ENCODE results near the gene SRRM2. TPM values are rescaled to one million over a fixed set of nuclear protein-coding genes. Genes with fewer than 3 reads are reported as not detected.

Gene SRRM2
- total RNA-seq, 6 donors from 2014 or later, result 317 to 3,815 (median 582) TPM

DNA sequence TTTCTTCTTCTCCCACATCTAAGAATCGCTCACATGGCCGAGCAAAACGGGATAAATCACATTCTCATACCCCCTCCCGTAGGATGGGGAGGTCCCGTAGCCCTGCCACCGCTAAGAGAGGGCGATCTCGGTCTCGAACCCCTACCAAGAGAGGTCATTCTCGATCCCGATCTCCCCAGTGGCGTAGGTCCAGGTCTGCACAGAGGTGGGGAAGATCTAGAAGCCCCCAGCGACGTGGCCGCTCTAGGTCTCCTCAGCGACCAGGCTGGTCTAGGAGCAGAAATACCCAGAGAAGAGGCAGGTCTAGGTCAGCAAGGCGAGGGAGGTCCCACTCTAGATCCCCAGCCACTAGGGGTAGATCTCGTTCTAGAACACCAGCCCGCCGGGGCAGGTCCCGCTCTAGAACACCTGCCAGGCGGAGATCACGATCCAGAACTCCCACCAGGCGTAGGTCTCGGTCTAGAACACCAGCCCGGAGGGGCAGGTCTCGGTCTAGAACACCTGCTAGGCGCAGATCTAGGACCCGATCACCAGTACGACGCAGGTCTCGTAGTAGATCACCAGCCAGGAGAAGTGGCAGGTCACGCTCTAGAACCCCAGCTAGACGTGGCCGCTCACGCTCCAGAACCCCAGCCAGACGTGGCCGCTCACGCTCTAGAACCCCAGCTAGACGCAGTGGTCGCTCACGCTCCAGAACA, 9.6 kb downstream of the SRRM2 start:
- Histone ChIP-seq H3K4me1 (peaks cover under 1 to 7% (median 4%) of the 10 kb centered on the region in 4 donors), H3K36me3 (peaks cover 78 to 100% (median 100%) of the 10 kb centered on the region in 4 donors), H3K4me3 (no peak overlapping the region), H3K27ac (no peak overlapping the region), H3K27me3 (no peaks in the 10 kb centered on the region), H3K9me3 (no peaks in the 10 kb centered on the region)
- 95 to 98% methylated on average over 25 to 42 of the region's 42 CpGs for WGBS, 2 donors
- TF ChIP-seq EP300 (IDR thresholded peaks at IDR 0.05), result no peak
- TF ChIP-seq POLR2AphosphoS5 (IDR thresholded peaks at IDR 0.05), result no peak
- ATAC-seq (ENCODE audit: low FRiP score in 2 of 2) (no peak), DNase-seq (no peak)

DNA sequence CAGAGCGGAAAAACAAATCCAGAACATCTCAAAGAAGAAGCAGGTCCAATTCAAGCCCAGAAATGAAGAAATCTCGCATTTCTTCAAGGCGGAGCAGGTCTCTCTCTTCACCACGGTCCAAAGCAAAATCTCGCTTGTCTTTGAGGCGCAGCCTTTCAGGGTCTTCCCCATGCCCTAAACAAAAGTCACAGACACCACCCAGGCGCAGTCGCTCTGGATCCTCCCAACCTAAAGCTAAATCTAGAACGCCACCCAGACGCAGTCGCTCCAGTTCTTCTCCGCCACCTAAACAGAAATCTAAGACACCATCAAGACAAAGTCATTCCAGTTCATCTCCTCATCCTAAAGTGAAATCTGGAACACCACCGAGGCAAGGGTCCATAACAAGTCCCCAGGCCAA, 10.3 kb downstream of the SRRM2 start:
- WGBS, 2 donors, result 96 to 98% methylated on average over 13 of the region's 13 CpGs
- no peak overlapping the region for H3K27ac ChIP-seq
- no peaks in the 10 kb centered on the region for H3K27me3 ChIP-seq
- no peak overlapping the region for H3K4me3 ChIP-seq
- peaks cover 0 to 7% (median 0%) of the 10 kb centered on the region in 4 donors for H3K4me1 ChIP-seq
- TF ChIP-seq POLR2A (IDR thresholded peaks at IDR 0.05) (no peak), EP300 (IDR thresholded peaks at IDR 0.05) (no peak), POLR2AphosphoS5 (IDR thresholded peaks at IDR 0.05) (no peak)
- TF ChIP-seq, protein P1, sequence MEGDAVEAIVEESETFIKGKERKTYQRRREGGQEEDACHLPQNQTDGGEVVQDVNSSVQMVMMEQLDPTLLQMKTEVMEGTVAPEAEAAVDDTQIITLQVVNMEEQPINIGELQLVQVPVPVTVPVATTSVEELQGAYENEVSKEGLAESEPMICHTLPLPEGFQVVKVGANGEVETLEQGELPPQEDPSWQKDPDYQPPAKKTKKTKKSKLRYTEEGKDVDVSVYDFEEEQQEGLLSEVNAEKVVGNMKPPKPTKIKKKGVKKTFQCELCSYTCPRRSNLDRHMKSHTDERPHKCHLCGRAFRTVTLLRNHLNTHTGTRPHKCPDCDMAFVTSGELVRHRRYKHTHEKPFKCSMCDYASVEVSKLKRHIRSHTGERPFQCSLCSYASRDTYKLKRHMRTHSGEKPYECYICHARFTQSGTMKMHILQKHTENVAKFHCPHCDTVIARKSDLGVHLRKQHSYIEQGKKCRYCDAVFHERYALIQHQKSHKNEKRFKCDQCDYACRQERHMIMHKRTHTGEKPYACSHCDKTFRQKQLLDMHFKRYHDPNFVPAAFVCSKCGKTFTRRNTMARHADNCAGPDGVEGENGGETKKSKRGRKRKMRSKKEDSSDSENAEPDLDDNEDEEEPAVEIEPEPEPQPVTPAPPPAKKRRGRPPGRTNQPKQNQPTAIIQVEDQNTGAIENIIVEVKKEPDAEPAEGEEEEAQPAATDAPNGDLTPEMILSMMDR (IDR thresholded peaks at IDR 0.05), result no peak
- no peaks in the 10 kb centered on the region for H3K9me3 ChIP-seq
- no peak for ATAC-seq (ENCODE audit: low FRiP score in 2 of 2)
- no peak for DNase-seq
- H3K36me3 ChIP-seq, result peaks cover 85 to 100% (median 100%) of the 10 kb centered on the region in 4 donors

- Histone ChIP-seq H3K27me3 (no peaks in the 10 kb centered on the region), H3K27ac (no peak overlapping the region), H3K4me3 (no peak overlapping the region), H3K4me1 (peaks cover 0 to 7% (median 0%) of the 10 kb centered on the region in 4 donors), H3K9me3 (no peaks in the 10 kb centered on the region), H3K36me3 (peaks cover 84 to 100% (median 100%) of the 10 kb centered on the region in 4 donors)
- no peak for ATAC-seq (ENCODE audit: low FRiP score in 2 of 2)
- 96 to 98% methylated on average over 6 of the region's 6 CpGs for WGBS, 2 donors
- TF ChIP-seq, protein P1 (IDR thresholded peaks at IDR 0.05), result no peak
- no peak for TF ChIP-seq POLR2AphosphoS5 (IDR thresholded peaks at IDR 0.05)
- TF ChIP-seq POLR2A (IDR thresholded peaks at IDR 0.05), result no peak
- no peak for TF ChIP-seq EP300 (IDR thresholded peaks at IDR 0.05)
- DNase-seq, result no peak
Observed at GRCh38 chr16:2763173-2763572, 10.7 kb downstream of the SRRM2 start.

GRCh38 chr16:2764718-2765117, 12.3 kb downstream of the SRRM2 start:
- Histone ChIP-seq H3K27me3 (no peaks in the 10 kb centered on the region), H3K9me3 (no peaks in the 10 kb centered on the region), H3K27ac (no peak overlapping the region), H3K36me3 (peaks cover 84 to 100% (median 100%) of the 10 kb centered on the region in 4 donors), H3K4me3 (no peak overlapping the region), H3K4me1 (peaks cover 0 to 2% (median 0%) of the 10 kb centered on the region in 4 donors)
- TF ChIP-seq POLR2AphosphoS5 (IDR thresholded peaks at IDR 0.05) (no peak), EP300 (IDR thresholded peaks at IDR 0.05) (no peak), POLR2A (IDR thresholded peaks at IDR 0.05) (no peak)
- TF ChIP-seq, protein P1 (IDR thresholded peaks at IDR 0.05), result no peak
- DNase-seq (no peak), ATAC-seq (ENCODE audit: low FRiP score in 2 of 2) (no peak)
- 95 to 97% methylated on average over 8 to 9 of the region's 9 CpGs for WGBS, 2 donors

GRCh38 chr16:2765462-2766404, 13.3 kb downstream of the SRRM2 start:
- TF ChIP-seq EP300 (IDR thresholded peaks at IDR 0.05) (no peak), POLR2AphosphoS5 (IDR thresholded peaks at IDR 0.05) (no peak), POLR2A (IDR thresholded peaks at IDR 0.05) (no peak)
- TF ChIP-seq, protein P1 (IDR thresholded peaks at IDR 0.05), result no peak
- Histone ChIP-seq H3K27ac (no peak overlapping the region), H3K36me3 (peaks cover 87 to 100% (median 100%) of the 10 kb centered on the region in 4 donors), H3K4me3 (no peak overlapping the region), H3K4me1 (peaks cover 0 to 11% (median 0%) of the 10 kb centered on the region in 4 donors), H3K27me3 (no peaks in the 10 kb centered on the region), H3K9me3 (no peaks in the 10 kb centered on the region)
- WGBS, 2 donors, result 98% methylated on average over 69 to 73 of the region's 73 CpGs
- peak in 1 of 2 donors; percentile 72 for DNase-seq
- ATAC-seq (ENCODE audit: low FRiP score in 2 of 2), result no peak
